ENCODE results near the gene DMPK. TPM values are rescaled to one million over a fixed set of nuclear protein-coding genes. Genes with fewer than 3 reads are reported as not detected.

Gene DMPK
- total and polyA plus RNA-seq, 2 of the 4 experiments (the other 2 are of a cell fraction) = 7.9 to 50.7 TPM

GRCh38 chr19:45770192-45771101 is 11.8 kb downstream of the DMPK start (continued):
- no peak for TF ChIP-seq NFE2L2 (IDR thresholded peaks at IDR 0.05; ENCODE audit: low read depth, low read length)
- peak; percentile 73; the same call in 1 of the 2 replicates for TF ChIP-seq MAZ (IDR thresholded peaks at IDR 0.05; ENCODE audit: borderline replicate concordance, low read depth, low read length)
- TF ChIP-seq CEBPB (IDR thresholded peaks at IDR 0.05; ENCODE audit: low read depth, low read length) = no peak
- TF ChIP-seq POLR2A (IDR thresholded peaks at IDR 0.05; ENCODE audit: low read depth, low read length) = no peak
- TF ChIP-seq RFX5 (IDR thresholded peaks at IDR 0.05; ENCODE audit: low read depth, low read length) = no peak
